ENCODE results near the gene TMEM156.

DNA sequence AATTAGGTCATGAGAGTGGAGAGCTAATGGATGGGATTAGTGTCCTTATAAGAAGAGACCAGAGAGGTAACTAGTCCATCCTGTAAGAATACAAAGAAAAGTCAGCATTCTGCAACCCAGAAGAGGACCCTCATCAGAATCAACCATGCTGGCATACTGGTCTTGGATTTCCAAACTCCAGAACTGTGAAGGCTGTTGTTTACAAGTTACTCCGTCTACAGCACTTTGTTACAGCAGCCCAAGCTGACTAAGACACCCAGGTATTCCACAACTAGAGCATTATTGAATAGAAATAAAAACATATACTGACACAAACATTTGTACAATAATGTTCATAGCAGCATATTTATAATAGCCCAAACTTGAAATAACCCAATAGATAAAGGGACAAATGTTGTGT lies 9.2 kb downstream of the TMEM156 start:
- TF ChIP-seq ZNF449 (tag by site-specific recombination; IDR thresholded peaks at IDR 0.05) (no peak), ZNF274 (IDR thresholded peaks at IDR 0.05; ENCODE audit: low read length) (no peak), ZNF274 (tag by site-specific recombination; IDR thresholded peaks at IDR 0.05; ENCODE audit: borderline replicate concordance) (no peak), REST (tag by site-specific recombination; IDR thresholded peaks at IDR 0.05) (no peak), RBAK (tag by site-specific recombination; IDR thresholded peaks at IDR 0.05) (no peak), ZSCAN30 (tag by site-specific recombination; IDR thresholded peaks at IDR 0.05) (no peak), TCF7L2 (IDR thresholded peaks at IDR 0.05; ENCODE audit: borderline replicate concordance, low read depth, low read length) (no peak)
- TF ChIP-seq, protein P1, sequence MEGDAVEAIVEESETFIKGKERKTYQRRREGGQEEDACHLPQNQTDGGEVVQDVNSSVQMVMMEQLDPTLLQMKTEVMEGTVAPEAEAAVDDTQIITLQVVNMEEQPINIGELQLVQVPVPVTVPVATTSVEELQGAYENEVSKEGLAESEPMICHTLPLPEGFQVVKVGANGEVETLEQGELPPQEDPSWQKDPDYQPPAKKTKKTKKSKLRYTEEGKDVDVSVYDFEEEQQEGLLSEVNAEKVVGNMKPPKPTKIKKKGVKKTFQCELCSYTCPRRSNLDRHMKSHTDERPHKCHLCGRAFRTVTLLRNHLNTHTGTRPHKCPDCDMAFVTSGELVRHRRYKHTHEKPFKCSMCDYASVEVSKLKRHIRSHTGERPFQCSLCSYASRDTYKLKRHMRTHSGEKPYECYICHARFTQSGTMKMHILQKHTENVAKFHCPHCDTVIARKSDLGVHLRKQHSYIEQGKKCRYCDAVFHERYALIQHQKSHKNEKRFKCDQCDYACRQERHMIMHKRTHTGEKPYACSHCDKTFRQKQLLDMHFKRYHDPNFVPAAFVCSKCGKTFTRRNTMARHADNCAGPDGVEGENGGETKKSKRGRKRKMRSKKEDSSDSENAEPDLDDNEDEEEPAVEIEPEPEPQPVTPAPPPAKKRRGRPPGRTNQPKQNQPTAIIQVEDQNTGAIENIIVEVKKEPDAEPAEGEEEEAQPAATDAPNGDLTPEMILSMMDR (tag by site-specific recombination; IDR thresholded peaks at IDR 0.05), result no peak
